ENCODE data around the gene C1D. TPM values are rescaled to one million over a fixed set of nuclear protein-coding genes. Genes with fewer than 3 reads are reported as not detected.

C1D gene
- total RNA-seq, 1 experiment from 2014 or later, result 21.3 TPM

GRCh38 chr2:68031542-68032160 lies 31.2 kb downstream of the C1D start:
- peak; percentile 81 for DNase-seq (ENCODE audit: low spot score)
- peaks cover 11% of the 10 kb centered on the region for H3K4me1 ChIP-seq (ENCODE audit: insufficient read depth, low read length, poor library complexity, severe bottlenecking)
- ChIA-PET POLR2A (ENCODE audit: low non-redundant PET) (interaction anchor here (0.7 kb wide), 1 partner anchor 806 kb away, joined by 3 read pairs; no protein-coding TSS in a partner anchor), CTCF (interaction anchor here (0.6 to 1.3 kb wide), 6 partner anchors 8 to 381 kb away, joined by 3 to 6 read pairs (median 4); partner anchors contain the start of gene C1D)
- no peaks in the 10 kb centered on the region for H3K9me3 ChIP-seq (ENCODE audit: low read depth, low read length, poor library complexity, severe bottlenecking)
- peak overlapping the region; percentile 20 for H3K27ac ChIP-seq (ENCODE audit: low read depth, low read length, poor library complexity, severe bottlenecking)
- no TSS peak for BruUV-seq (replicated peaks)
- intact Hi-C loops (cut with micrococcal nuclease; ENCODE audit: unreplicated experiment), result loop anchor here (2.0 to 10.0 kb wide), 4 partner anchors 183 to 1455 kb away; no protein-coding TSS in a partner anchor
- no peak overlapping the region for H3K4me3 ChIP-seq (ENCODE audit: low read depth, low read length, poor library complexity, severe bottlenecking)
- peak; percentile 72 for TF ChIP-seq CTCF (conservative IDR thresholded peaks at IDR 0.05; ENCODE audit: low read depth, low read length)
- no peak for TF ChIP-seq EZH2 (IDR thresholded peaks at IDR 0.05; ENCODE audit: borderline replicate concordance, low read depth, low read length, poor library complexity, severe bottlenecking)
- H3K36me3 ChIP-seq (ENCODE audit: insufficient read depth, low read length, poor library complexity, severe bottlenecking), result no peaks in the 10 kb centered on the region
- H3K27me3 ChIP-seq (replicated peaks; ENCODE audit: insufficient read depth, low read depth, low read length, poor library complexity), result no peaks in the 10 kb centered on the region

- TF ChIP-seq CTCF (conservative IDR thresholded peaks at IDR 0.05; ENCODE audit: low read depth, low read length), result no peak
- TF ChIP-seq EZH2 (IDR thresholded peaks at IDR 0.05; ENCODE audit: borderline replicate concordance, low read depth, low read length, poor library complexity, severe bottlenecking), result no peak
- peaks cover 11% of the 10 kb centered on the region for H3K4me1 ChIP-seq (ENCODE audit: insufficient read depth, low read length, poor library complexity, severe bottlenecking)
- no peak overlapping the region for H3K4me3 ChIP-seq (ENCODE audit: low read depth, low read length, poor library complexity, severe bottlenecking)
- H3K9me3 ChIP-seq (ENCODE audit: low read depth, low read length, poor library complexity, severe bottlenecking), result no peaks in the 10 kb centered on the region
- no peaks in the 10 kb centered on the region for H3K27me3 ChIP-seq (replicated peaks; ENCODE audit: insufficient read depth, low read depth, low read length, poor library complexity)
- peak overlapping the region; percentile 20 for H3K27ac ChIP-seq (ENCODE audit: low read depth, low read length, poor library complexity, severe bottlenecking)
- no peaks in the 10 kb centered on the region for H3K36me3 ChIP-seq (ENCODE audit: insufficient read depth, low read length, poor library complexity, severe bottlenecking)
- BruUV-seq (replicated peaks), result no TSS peak
- ChIA-PET POLR2A (ENCODE audit: low non-redundant PET) (interaction anchor here (0.7 kb wide), 1 partner anchor 805 kb away, joined by 3 read pairs; no protein-coding TSS in a partner anchor), CTCF (interaction anchor here (0.6 to 1.3 kb wide), 6 partner anchors 32 to 380 kb away, joined by 3 to 6 read pairs (median 5); partner anchors contain the start of gene C1D)
- intact Hi-C loops (cut with micrococcal nuclease; ENCODE audit: unreplicated experiment), result loop anchor here (2.0 to 10.0 kb wide), 4 partner anchors 182 to 1454 kb away; no protein-coding TSS in a partner anchor
- DNase-seq (ENCODE audit: low spot score), result no peak
Observed at GRCh38 chr2:68031043-68031442, 31.8 kb downstream of the C1D start.

DNA sequence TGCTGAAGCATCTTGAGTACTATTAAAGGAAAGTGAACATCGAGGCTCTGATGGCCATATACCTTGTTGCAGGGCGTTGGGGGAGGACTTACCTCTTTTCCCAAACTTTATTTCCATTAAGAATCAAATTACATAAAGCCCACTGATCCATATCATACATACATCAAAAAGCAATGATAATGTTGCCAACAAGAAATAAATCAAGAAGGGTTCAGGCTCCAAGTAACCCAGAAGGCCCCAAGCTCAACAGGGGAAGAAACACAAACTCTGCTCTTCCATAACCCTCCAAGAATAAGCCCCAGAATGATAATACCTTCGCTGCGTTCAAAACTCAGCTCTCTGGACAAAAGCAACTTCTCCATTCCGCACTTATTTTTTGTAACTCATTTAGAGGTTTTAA lies 32.3 kb downstream of the C1D start:
- intact Hi-C loops (cut with micrococcal nuclease; ENCODE audit: unreplicated experiment), result loop anchor here (2.0 to 10.0 kb wide), 4 partner anchors 182 to 1454 kb away; no protein-coding TSS in a partner anchor
- no peak for DNase-seq (ENCODE audit: low spot score)
- Histone ChIP-seq H3K27me3 (replicated peaks; ENCODE audit: insufficient read depth, low read depth, low read length, poor library complexity) (no peaks in the 10 kb centered on the region), H3K9me3 (ENCODE audit: low read depth, low read length, poor library complexity, severe bottlenecking) (no peaks in the 10 kb centered on the region), H3K4me3 (ENCODE audit: low read depth, low read length, poor library complexity, severe bottlenecking) (no peak overlapping the region), H3K36me3 (ENCODE audit: insufficient read depth, low read length, poor library complexity, severe bottlenecking) (no peaks in the 10 kb centered on the region), H3K4me1 (ENCODE audit: insufficient read depth, low read length, poor library complexity, severe bottlenecking) (peaks cover 11% of the 10 kb centered on the region), H3K27ac (ENCODE audit: low read depth, low read length, poor library complexity, severe bottlenecking) (no peak overlapping the region)
- POLR2A ChIA-PET (ENCODE audit: low non-redundant PET), result no interaction called here
- CTCF ChIA-PET, result interaction anchor here (0.7 to 1.3 kb wide), 2 partner anchors 184 to 264 kb away, joined by 5 to 6 read pairs; no protein-coding TSS in a partner anchor
- TF ChIP-seq EZH2 (IDR thresholded peaks at IDR 0.05; ENCODE audit: borderline replicate concordance, low read depth, low read length, poor library complexity, severe bottlenecking), result no peak
- TF ChIP-seq CTCF (conservative IDR thresholded peaks at IDR 0.05; ENCODE audit: low read depth, low read length), result no peak
- BruUV-seq (replicated peaks), result no TSS peak
